ENCODE measurements around the gene BATF. TPM values are rescaled to one million over a fixed set of nuclear protein-coding genes. Genes with fewer than 3 reads are reported as not detected.

The BATF gene
- polyA plus RNA-seq, 1 donor: 0.56 TPM

DNA sequence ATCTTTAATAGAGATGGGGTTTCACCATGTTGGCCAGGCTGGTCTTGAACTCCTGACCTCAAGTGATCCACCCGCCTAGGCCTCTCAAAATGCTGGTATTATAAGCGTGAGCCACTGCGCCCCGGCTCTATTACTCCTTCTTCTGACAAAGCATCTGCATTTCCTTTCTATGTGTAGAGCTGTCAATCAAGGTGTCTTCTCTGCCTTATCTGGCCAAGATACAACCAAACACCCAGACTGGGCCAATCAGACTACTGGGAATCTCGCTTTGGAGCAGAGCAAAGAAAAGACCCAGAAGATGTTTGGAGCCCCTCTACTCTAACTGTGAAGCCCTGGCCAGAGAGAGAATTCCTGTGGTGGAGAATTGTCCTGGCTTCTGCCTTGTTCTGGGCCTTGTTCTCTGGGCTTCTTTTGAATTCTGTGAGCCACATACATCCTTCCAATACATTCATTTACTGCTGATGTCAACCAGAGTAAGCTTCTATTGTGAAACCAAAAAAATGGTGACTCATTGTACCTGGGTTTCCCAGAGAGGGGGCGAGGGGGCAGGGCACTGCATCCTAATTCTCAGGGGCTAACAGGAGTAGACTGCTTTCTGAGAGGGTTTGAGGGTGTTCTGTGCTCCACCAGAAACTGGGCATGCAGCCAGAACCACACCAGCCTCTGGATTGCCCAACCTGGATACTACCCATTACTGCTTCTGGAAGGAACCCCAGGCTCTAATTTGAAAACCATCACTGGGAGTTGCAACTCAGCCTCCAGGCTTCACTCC lies 37.4 kb downstream of the BATF start:
- no peak for DNase-seq (ENCODE audit: low read depth)

DNA sequence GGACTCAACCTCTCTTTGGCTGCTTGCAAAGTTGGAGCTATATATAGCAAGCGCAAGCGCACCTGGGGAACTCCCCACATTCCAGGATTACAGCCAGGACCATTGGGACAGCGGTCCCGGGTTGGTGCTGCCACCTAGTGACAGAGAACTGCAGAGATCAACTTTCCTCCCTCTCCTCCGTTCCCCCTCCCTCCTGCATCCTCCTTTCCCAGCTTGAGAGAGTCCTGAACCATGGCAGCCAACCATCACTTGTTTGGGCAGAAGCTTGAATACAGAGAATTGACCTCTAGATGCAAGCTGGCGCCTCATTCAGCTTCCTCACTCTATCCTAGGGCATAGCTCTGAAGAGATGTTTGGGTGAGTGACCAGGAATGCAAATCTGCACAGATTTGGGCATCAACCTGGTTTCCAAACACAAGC lies 38.8 kb downstream of the BATF start:
- no peak for DNase-seq (ENCODE audit: low read depth)

DNA sequence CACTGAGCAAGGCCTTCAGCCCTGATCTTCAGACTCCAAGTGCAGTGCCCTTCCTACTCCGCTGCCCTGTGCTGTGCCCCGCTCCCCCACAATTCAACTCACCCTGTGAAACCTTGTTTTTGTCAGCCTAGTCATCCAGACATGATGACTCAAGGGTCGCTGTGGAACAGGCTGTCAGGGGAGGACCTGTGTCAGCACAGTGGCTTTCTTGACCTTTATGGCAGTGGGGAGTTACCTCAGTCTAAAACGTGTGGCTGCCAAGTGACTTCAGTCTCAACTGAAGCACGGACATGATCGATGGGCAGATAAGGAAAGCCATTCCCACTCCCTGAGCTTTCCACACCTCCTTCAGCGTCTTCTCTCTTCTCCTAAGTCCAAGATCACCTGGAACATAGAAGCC lies 39.8 kb downstream of the BATF start:
- no peak for DNase-seq (ENCODE audit: low read depth)

DNA sequence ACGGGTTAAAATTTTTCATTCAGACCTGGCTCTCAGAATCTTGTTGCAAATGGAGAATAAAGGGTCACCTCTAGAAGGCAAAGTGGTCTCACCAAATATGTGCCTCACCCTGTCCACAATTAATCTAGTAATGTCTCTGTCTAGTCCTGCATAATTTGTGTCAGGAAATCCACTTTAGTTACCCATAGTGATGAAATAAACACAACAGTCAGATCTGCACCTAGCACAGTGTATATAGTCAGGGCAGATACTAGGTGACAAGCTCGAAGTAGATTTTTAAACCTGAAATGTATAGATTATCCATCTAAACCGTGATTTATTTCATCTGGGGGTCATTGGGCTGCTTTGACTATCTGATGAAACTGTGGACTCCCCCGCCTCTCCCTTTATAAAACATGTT lies 40.2 kb downstream of the BATF start:
- DNase-seq (ENCODE audit: low read depth): no peak

DNA sequence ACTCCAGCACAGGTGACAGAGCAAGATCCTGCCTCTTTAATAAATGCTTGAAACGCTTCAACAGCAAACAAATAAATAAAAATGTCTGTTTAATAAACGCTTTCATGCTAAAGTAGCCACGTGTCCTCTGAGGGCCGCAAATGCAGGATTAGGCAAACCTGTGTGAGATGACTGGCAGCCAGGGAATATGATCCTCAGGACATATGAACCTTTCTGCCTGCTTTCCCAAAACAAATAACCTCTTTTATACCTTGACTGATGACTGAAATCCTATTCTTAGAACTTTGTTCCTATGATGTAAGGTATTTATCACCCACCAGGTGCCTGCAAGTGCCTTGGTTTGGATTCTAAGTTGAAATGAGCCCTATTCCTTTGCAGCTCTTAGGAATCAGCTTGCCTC lies 41.7 kb downstream of the BATF start:
- DNase-seq (ENCODE audit: low read depth): no peak

DNA sequence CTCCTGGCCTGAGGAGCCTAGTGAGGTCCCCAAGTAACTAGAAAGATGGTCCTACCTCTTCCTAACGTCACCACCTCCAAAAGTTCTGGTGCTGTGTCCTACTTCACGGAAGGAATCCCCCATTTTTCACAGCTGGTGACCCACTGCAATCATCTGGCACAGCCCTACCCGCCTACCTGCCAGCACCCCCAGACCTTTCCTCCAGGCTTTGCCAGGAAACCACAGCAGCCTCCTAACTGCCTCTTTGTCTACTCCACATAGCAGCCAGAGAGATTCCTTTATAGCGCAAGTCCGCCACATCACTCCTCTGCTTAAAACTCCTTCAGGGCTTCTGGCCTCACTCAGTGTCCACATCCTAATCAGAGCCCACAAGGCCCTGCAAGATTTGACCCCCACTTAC lies 42.8 kb downstream of the BATF start:
- DNase-seq (ENCODE audit: low read depth): no peak

GRCh38 chr14:75566321-75566720 lies 44.1 kb downstream of the BATF start:
- DNase-seq (ENCODE audit: low read depth): no peak

DNA sequence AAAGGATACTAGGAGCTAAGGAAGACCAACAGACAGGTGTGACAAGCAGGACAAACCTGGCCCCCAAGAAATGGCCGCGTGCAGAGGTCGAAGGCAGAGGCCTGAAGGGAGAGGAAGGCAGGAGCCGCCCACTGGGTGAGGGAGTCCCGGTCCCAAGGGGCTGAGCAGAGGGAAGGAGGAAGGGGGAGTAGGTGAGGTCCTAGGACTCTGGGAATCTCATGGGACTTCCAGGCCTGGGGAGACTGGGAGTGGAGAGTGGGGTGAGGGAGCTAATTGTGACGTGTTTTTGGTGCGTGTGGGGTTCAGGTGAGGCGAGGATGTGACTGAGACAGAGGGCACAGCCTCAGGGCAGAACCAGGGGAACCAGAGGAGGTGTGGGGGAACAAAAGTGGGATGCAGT lies 44.5 kb downstream of the BATF start:
- no peak for DNase-seq (ENCODE audit: low read depth)

DNA sequence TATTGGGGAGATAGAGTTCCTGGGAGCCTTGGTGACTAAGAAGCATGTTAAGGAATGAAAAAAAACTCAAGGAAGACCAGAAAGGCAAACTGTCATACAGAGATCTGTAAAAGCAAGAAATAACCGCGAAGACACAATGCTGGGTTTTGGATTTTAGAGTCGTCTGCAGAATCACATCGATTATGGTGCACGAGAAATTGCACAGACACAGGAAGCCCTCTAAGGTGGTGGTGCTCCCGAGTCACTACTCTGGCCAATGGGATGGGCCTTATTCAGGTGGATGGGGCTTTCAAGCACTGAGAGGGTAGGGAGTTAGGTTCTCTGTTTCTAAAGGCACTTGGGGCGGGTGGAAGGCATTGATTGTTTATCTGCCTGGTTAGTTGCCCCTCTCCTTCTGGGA lies 45.9 kb downstream of the BATF start:
- DNase-seq (ENCODE audit: low read depth): no peak

DNA sequence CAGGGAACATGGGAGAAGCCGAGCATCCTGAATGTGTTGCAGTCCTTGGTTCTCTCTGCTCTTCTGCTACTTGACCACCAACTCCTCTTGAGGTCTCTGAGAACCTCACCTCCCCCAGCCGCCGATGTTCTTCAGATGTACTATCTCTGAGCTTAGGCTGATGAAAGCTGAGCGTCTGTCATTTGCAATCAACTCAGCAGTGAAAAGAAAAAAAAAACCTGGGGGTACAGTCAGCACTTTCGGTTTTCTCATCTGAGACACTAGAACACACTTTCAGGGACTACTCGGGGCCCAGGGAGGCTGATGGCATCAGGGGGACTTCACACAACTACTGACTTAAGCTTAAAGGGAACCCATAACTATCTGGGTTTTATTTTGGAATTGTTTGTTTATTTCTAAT lies 46.5 kb downstream of the BATF start:
- DNase-seq (ENCODE audit: low read depth): no peak

- no peak for DNase-seq (ENCODE audit: low read depth)
Observed at GRCh38 chr14:75570797-75571196, 48.5 kb downstream of the BATF start.

DNA sequence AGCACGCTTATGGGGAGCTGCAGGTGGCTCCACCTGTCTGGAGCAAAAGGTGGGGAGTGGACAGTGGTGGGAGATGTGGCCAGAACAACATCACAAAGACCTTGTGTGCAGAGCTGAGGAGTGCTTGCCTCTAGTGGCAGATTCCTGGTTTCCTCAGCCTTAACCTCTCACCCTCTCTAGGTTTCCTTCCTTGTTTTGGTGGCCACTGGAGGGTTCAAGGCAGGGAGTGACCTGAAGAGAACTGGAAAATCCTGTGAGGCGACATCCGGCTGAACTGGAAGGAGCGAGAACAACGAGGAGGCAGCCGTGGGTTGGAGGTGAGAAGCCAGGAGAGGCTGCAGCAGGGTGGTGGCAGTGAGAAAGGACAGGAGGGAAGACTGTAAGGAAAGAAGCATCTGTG lies 49.8 kb downstream of the BATF start:
- no peak for DNase-seq (ENCODE audit: low read depth)

GRCh38 chr14:75577090-75577489 lies 54.8 kb downstream of the BATF start:
- DNase-seq (ENCODE audit: low read depth): no peak

DNA sequence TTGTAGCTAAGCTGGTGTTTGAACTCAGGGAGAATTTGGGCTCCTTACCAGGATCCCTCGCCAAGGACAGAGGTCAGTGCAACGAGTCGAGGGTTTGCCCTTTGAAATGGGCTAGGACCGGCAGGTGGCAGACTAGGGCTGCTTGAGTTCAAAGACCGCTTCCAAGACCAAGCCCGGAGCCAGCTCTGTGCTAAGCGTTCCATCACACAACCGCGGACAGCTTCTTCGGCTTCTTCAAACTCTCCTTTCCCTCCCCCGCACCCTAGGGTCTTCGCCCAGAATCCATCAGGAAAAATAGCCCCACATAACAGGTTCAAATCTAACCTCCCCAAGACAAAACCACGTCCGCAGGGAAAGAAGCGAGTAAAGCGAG lies 55.4 kb downstream of the BATF start:
- DNase-seq (ENCODE audit: low read depth): peak; percentile 52

DNA sequence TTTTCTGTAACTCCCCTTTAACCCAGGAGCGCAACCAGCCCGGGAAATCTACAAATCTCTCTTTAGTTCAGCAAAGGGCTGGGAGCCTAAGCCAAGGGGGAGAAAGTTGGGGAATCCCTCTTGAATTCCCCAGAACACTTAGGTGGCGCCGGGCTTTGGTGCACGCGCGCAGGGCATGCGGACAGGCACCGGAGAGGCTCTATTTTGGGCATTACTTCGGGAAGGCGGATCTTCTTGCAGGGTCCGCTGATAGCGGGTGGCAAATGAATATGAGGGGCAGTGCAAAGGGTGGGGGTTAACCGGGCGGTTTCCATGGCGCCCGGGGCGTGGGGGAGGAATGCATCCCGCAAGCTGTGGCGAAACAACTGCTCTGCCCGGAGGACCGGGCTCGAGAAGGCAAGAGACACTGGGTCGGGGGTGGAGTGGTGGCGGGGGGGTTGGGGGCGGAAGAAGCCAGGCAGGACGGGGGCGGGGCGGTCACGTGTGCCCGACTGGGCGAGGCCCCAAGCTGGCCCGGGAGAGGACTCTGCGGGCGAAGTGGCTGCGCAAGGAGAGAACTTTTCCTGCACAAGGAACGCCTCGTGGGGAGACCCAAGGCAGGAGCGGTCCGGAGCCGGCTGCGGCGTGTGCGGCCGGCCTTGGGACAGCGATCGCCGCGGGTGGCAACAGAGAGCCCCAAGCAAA lies 56.0 kb downstream of the BATF start, which contains the start of gene FLVCR2:
FLVCR2 (plus strand) TSS at position 519 of the 684 bp plus-strand sequence. CDS start 353 bp downstream, outside the sequence.
- DNase-seq (ENCODE audit: low read depth): no peak

GRCh38 chr14:75578786-75579337 lies 56.6 kb downstream of the BATF start:
- DNase-seq (ENCODE audit: low read depth): no peak

- no peak for DNase-seq (ENCODE audit: low read depth)
Observed at GRCh38 chr14:75579338-75579864, 57.1 kb downstream of the BATF start.

- DNase-seq (ENCODE audit: low read depth): no peak
Observed at GRCh38 chr14:75579882-75580281, 57.6 kb downstream of the BATF start.

DNA sequence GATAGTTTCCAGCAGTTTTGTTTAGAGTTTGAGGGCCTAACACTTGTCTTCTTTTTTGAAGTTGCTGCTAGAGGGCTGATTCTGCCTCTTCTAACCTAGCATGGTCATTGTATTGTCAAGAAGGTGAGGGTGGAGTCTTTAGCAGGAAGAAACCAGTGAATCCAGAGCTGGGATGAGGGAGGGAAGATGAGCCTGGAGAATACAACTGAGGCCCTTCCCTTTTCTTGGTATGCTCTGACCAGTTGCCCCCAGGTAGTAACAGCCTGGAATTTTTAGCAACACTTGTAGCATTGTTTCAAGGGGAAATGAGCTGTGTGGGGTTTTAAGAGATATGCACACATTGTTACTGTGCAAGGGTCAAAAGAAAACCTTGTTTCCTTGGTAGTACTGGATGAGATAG lies 65.1 kb downstream of the BATF start:
- DNase-seq (ENCODE audit: low read depth): no peak

DNA sequence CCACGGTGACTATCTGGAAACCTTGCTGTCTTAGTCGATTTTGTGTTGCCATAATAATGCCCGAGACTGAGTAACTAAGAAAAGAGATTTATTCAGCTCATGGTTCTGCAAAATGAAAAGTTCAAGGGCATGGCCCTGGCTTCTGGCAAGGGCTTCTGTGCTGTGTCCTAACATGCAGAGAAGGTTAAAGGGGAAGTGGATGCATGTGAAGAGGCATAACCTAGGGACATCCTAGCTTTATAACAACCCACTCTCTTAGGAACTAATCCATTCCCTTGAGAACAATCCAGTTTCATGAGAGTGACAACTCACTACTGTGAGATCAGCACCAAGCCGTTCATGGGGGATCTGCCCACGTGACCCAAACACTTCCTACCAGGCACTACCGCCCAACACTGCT lies 67.7 kb downstream of the BATF start:
- DNase-seq (ENCODE audit: low read depth): no peak

GRCh38 chr14:75591331-75591946 lies 69.2 kb downstream of the BATF start:
- no peak for DNase-seq (ENCODE audit: low read depth)

DNA sequence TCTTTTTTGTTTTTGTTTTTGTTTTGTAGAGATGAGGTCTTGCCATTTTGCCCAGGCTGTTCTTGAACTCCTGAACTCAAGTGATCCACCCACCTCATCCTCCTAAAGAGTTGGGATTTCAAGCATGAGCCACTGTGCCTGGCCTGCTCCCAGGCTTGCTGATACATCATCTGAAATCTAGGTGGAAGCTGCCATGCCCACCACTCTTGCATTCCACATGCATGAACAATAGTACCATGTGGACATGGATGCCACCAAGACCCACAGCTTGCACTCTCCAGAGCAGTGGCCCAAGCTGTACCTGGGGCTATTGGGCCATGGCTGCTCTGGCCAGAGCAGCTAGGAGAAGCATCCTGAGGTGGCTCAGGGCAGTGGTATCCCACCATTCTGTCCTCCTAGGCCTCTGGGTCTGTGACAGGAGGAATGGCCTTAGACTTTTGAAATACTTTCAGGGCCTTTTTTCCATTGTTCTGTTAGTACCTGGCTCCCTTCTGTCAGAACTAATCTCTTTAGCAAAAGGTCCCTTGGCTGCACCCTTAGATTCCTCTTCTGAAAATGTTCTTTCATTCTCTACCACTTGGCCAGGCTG lies 69.8 kb downstream of the BATF start:
- no peak for DNase-seq (ENCODE audit: low read depth)

All from forelimb muscle (tissue), 1 donor.